ENCODE measurements around the gene GALK1.

GALK1 gene

GRCh38 chr17:75751676-75752404, 13.2 kb downstream of the GALK1 start:
- DNase-seq (ENCODE audit: insufficient read length, low spot score) (no peak), FAIRE-seq (no peak)

DNA sequence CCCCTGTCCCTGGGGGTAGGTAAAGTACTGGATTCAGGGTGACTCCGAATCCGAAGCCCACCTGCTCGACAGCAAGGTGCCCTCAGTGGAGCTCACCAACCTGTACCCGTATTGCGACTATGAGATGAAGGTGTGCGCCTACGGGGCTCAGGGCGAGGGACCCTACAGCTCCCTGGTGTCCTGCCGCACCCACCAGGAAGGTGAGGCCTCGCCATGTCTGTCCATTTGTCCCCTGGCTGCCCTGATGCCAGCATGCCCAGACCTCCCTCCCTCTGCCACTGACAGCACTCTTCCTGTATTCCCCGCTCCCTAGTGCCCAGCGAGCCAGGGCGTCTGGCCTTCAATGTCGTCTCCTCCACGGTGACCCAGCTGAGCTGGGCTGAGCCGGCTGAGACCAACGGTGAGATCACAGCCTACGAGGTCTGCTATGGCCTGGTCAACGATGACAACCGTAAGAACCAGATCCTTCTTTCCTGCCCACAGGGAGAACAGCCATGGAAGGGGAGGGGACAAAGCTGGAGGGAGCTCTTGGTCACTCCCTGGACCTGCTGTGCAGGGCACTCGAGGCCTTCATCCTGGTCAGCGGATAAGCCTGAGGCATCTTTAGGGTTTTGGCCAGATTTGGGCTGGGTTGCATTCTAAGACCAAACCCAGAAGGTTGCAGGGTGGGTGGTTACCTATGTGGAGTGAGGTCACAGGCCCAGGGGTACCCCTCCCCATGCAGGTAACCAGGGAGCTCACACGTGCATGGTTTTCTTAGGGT, 14.2 kb downstream of the GALK1 start:
- FAIRE-seq (no peak), DNase-seq (ENCODE audit: insufficient read length, low spot score) (no peak)

GRCh38 chr17:75749545-75750389, 15.2 kb downstream of the GALK1 start:
- FAIRE-seq, result no peak
- DNase-seq (ENCODE audit: insufficient read length, low spot score), result peak; percentile 89

GRCh38 chr17:75748706-75749105, 16.3 kb downstream of the GALK1 start:
- no peak for DNase-seq (ENCODE audit: insufficient read length, low spot score)
- no peak for FAIRE-seq

DNA sequence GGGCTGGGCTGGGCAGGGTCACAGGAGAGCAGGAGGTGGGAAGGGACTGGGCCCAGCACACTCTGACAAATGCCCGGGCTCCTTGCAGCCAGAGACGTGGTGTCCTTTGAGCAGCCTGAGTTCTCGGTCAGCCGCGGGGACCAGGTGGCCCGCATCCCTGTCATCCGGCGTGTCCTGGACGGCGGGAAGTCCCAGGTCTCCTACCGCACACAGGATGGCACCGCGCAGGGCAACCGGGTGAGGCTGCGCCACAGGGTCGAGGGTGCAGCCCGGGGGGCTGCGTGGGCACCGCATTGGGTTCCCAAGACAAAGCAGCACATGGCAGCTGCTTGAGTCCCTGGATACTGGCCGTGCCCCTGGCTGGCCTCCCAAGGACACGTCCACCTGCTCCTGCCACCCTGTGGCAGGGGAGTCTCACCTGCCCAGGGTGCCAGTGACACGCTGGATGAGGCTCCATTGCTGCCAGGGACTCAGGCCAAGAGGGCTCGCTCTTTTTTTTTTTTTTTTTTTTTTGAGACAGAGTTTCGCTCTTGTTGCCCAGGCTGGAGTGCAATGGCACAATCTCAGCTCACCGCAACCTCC, 21.3 kb downstream of the GALK1 start:
- DNase-seq (ENCODE audit: insufficient read length, low spot score) (no peak), FAIRE-seq (no peak)

DNA sequence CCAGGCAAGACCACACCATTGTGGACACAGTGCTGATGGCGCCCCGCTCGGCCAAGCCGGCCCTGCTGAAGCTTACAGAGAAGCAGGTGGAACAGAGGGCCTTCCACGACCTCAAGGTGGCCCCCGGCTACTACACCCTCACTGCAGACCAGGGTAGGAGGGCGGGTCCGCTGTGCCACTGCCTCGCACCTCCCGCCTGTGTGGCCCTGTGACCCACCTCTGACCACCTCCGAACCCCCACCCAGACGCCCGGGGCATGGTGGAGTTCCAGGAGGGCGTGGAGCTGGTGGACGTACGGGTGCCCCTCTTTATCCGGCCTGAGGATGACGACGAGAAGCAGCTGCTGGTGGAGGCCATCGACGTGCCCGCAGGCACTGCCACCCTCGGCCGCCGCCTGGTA, 22.7 kb downstream of the GALK1 start:
- DNase-seq (ENCODE audit: insufficient read length, low spot score), result no peak
- no peak for FAIRE-seq

DNA sequence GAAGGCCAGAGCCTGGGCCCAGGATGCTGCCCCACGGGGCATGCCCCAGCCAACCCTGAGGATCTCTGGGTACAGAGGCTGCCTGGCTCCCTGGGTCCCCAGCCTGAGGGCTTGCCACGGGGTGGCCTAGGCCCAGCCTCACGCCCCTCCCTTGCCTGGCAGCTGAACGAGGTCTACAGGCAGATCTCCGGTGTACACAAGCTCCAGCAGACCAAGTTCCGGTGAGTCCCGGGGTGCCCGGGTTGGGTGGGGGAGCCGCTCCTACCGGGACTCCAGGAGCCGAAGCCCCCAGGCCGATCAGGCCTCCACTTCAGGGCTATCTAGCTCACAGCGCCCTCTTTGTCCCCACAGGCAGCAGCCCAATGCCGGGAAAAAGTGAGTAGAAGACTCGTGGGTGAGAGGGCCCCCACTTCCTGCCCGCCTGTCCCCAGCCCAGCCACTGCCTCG, 24.3 kb downstream of the GALK1 start:
- no peak for FAIRE-seq
- no peak for DNase-seq (ENCODE audit: insufficient read length, low spot score)

GRCh38 chr17:75740215-75740614, 24.8 kb downstream of the GALK1 start:
- DNase-seq (ENCODE audit: insufficient read length, low spot score), result no peak
- no peak for FAIRE-seq

DNA sequence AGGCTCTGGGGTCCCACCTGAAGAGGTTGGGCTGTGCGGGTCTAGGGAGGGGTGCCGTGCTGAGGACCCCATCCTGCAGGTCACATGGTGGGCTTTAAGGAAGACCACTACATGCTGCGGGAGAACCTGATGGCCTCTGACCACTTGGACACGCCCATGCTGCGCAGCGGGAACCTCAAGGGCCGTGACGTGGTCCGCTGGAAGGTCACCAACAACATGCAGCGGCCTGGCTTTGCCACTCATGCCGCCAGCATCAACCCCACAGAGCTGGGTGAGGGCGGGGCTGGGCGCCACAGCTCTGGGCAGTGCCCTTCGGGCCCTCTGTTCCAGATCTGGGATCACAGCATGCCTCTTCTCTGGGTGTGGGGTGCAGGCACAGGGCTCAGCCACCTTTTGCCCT, 25.2 kb downstream of the GALK1 start:
- no peak for DNase-seq (ENCODE audit: insufficient read length, low spot score)

GRCh38 chr17:75739174-75739573, 25.8 kb downstream of the GALK1 start:
- FAIRE-seq (no peak), DNase-seq (ENCODE audit: insufficient read length, low spot score) (no peak)

More for the DNA sequence above, 25.2 kb downstream of the GALK1 start:
- FAIRE-seq, result no peak

DNA sequence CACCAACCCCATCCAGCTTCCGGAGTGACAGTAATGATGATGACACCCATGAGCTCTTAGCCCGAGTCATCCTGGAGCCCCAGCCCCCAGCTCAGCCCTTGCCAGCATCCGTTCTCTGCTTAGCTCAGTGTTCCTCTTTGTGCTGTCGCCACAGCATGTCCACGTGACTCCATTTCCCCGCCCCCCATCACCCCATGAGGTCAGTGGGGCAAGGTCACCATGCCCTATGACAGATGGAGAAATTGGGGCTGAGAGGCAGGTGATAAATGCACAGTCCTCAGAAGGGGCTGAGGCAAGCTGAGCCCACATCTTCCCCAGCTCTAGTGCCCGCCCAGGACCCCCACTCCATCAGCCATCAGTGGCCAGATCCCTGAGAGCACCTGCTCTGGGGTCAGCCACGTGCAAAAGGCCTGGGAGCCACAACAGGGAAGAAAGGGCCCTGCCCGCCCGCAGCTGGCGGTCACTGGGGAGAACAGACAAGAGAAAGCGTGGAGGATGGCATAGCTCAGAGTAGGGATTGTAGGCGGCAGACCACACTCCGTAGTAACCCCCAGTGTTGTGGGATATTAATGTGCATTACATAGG, 26.7 kb downstream of the GALK1 start:
- DNase-seq (ENCODE audit: insufficient read length, low spot score) (no peak), FAIRE-seq (no peak)

- no peak for DNase-seq (ENCODE audit: insufficient read length, low spot score)
- FAIRE-seq, result no peak
Measured at GRCh38 chr17:75737133-75737962, 27.6 kb downstream of the GALK1 start.

GRCh38 chr17:75736173-75736835, 28.7 kb downstream of the GALK1 start:
- no peak for DNase-seq (ENCODE audit: insufficient read length, low spot score)
- no peak for FAIRE-seq

- no peak for FAIRE-seq
- DNase-seq (ENCODE audit: insufficient read length, low spot score), result no peak
Measured at GRCh38 chr17:75734674-75735294, 30.2 kb downstream of the GALK1 start.

- DNase-seq (ENCODE audit: insufficient read length, low spot score) (no peak), FAIRE-seq (no peak)
Measured at GRCh38 chr17:75733471-75733870, 31.5 kb downstream of the GALK1 start.

GRCh38 chr17:75731716-75732498, 33.1 kb downstream of the GALK1 start:
- DNase-seq (ENCODE audit: insufficient read length, low spot score) (no peak), FAIRE-seq (no peak)

DNA sequence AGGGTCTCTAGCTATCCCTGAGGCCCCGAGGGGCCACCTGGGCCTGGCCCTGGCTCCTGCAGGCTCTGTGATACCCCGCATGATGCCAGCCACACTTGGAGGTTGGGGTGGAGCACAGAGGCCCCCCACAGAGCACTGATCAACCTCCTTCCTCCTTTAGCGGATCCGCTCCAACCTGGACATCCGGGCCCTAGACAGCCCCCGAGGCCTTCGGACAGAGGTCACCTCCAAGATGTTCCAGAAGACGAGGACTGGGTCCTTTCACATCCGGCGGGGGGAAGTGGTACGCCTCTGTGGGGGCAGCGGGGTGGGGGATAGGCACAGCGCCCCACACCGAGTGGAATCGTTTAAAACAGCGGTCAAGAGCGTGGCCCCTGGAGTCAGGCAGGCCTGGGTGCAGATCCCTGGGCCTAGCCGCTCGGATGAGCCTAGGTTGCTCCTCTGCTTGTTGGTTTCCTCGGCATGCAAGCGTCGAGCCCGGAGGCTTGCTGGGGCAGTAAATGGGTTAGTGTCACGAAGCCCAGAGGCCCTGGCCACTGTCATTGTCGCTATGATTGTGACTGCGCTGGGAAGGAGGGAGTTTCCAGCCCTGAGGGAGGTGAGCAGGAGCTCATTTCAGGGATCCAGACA, 33.8 kb downstream of the GALK1 start:
- no peak for DNase-seq (ENCODE audit: insufficient read length, low spot score)
- FAIRE-seq, result no peak

Measured in GM19239 (cell line).